SK-N-SH treated with all-trans-retinoic acid at 6 μM for 48 hours (cell line): ENCODE results near the gene HIVEP3.

ENCODE experiments used
- BACH2 ChIP-seq: fragments of 250-450 bp; sonication (Bioruptor Pico); IDR thresholded peaks from 2 replicates; pipeline ENCODE4 v1.9.0; 2021; ENCODE audit warnings: mild to moderate bottlenecking, borderline replicate concordance
- GLIS3 ChIP-seq: fragments of 250-450 bp; sonication (Bioruptor Pico); IDR thresholded peaks from 2 replicates; pipeline ENCODE4 v1.5.0; 2020; ENCODE audit warnings: mild to moderate bottlenecking, moderate library complexity
- TCF4 ChIP-seq: fragments of 250-450 bp; sonication (Bioruptor Pico); IDR thresholded peaks from 2 replicates; pipeline ENCODE4 v1.8.0; 2021; ENCODE audit warnings: mild to moderate bottlenecking, moderate library complexity, borderline replicate concordance
- TSHZ2 ChIP-seq: fragments of 250-450 bp; sonication (Bioruptor Pico); IDR thresholded peaks from 2 replicates; pipeline ENCODE4 v1.5.0; 2020; ENCODE audit warnings: mild to moderate bottlenecking, moderate library complexity

GRCh38 chr1:41699861-41700248 is 218.9 kb downstream of the HIVEP3 start:
- TF ChIP-seq TCF4 (CRISPR knock-in tag) (no peak), TSHZ2 (no peak), BACH2 (CRISPR knock-in tag) (no peak), GLIS3 (CRISPR knock-in tag) (no peak)
